Endothelial cell of umbilical vein (primary cell): ENCODE data around the gene NTRK2. TPM values are rescaled to one million over a fixed set of nuclear protein-coding genes. Genes with fewer than 3 reads are reported as not detected.
A peak's percentile ranks its signal among the peaks of the same experiment; 100 is the strongest.

ENCODE experiments used
- BruUV-seq: library from RNA; stranded (reverse); fragments of 400-500 nt; replicated peaks from 2 replicates; lab custom pipeline; 2021; lab: Mats Ljungman, UMichigan
- CTCF ChIA-PET: fragments of 300-600, 350-600 bp; sonication (Branson Sonifier 250); formaldehyde crosslinking; loops from one replicate; lab custom pipeline; 2021; ENCODE audit warnings: antibody characterized with exemption, inconsistent platforms; lab: Charles Lee
- POLR2A ChIA-PET: fragments of 300-600, 350-600 bp; sonication (Branson Sonifier 250); formaldehyde crosslinking; loops from one replicate; lab custom pipeline; 2021; ENCODE audit warnings: antibody characterized with exemption, inconsistent platforms; lab: Charles Lee
- DNase-seq: peaks from one replicate; pipeline ENCODE4 v3.0.0-alpha.2; 2011; ENCODE audit warnings: low read depth, low spot score
- FAIRE-seq: peaks from 2 replicates; lab custom pipeline; 2011; peaks lifted over from hg19 to GRCh38; lab: Jason Lieb, UNC
- H2AFZ ChIP-seq: 2 replicates; pipeline ENCODE4 v1.6.0; 2012; ENCODE audit warnings: low read depth, low read length, control low read depth, inconsistent platforms
- H3K27ac ChIP-seq: 2 replicates; pipeline ENCODE4 v1.5.1; 2011; ENCODE audit warnings: low read depth, mild to moderate bottlenecking, control low read depth, low read length, moderate library complexity; ENCODE audit not compliant: insufficient read depth
- H3K27me3 ChIP-seq, 2 experiments: 2 replicates each; pipeline versions ENCODE4 v1.6.0 to v1.6.1; 2011; ENCODE audit warnings: low read length in 2 of 2, mixed read lengths in 1 of 2; ENCODE audit not compliant: control insufficient read depth in 2 of 2, insufficient read depth in 2 of 2
- H3K36me3 ChIP-seq, 2 experiments: 2 replicates in 1 of 2; 3 replicates in 1 of 2; pipeline ENCODE4 v1.5.1; 2011; ENCODE audit warnings: low read length in 2 of 2, mild to moderate bottlenecking in 1 of 2, moderate library complexity in 1 of 2; ENCODE audit not compliant: control insufficient read depth in 2 of 2, insufficient read depth in 2 of 2; ENCODE audit errors: extremely low read depth in 1 of 2
- H3K4me1 ChIP-seq: 3 replicates; pipeline ENCODE4 v1.5.1; 2011; ENCODE audit warnings: mild to moderate bottlenecking, low read length; ENCODE audit not compliant: control insufficient read depth, insufficient read depth; ENCODE audit errors: extremely low read depth
- H3K4me2 ChIP-seq: 2 replicates; pipeline ENCODE4 v1.6.1; 2011; ENCODE audit warnings: low read length, control low read depth, mixed read lengths; ENCODE audit not compliant: insufficient read depth
- H3K4me3 ChIP-seq, 3 experiments: fragments of 200-600 bp in 1 of 3; sonication (generic), shearing (Covaris generic) in 1 of 3; replicated peaks in 1 of 3; 2 replicates each; pipeline ENCODE4 v1.5.1; 2011 to 2016; ENCODE audit warnings: control low read depth in 3 of 3, low read length in 3 of 3, mild to moderate bottlenecking in 2 of 3, inconsistent platforms in 1 of 3, low read depth in 1 of 3, moderate library complexity in 1 of 3; ENCODE audit not compliant: insufficient read depth in 1 of 3
- H3K79me2 ChIP-seq: 2 replicates; pipeline ENCODE4 v1.6.0; 2012; ENCODE audit warnings: low read length, inconsistent platforms; ENCODE audit not compliant: control insufficient read depth, insufficient read depth
- H3K9ac ChIP-seq: replicated peaks from 2 replicates; pipeline ENCODE3; 2011; ENCODE audit warnings: low read length, control low read depth; ENCODE audit not compliant: insufficient read depth; ENCODE audit errors: extremely low read depth
- H3K9me1 ChIP-seq: replicated peaks from 3 replicates; pipeline ENCODE4 v1.6.0; 2011; ENCODE audit warnings: mild to moderate bottlenecking, low read length; ENCODE audit not compliant: control insufficient read depth, insufficient read depth; ENCODE audit errors: extremely low read depth
- H3K9me3 ChIP-seq: replicated peaks from 2 replicates; pipeline ENCODE4 v1.5.1; 2012; ENCODE audit warnings: low read length, inconsistent platforms; ENCODE audit not compliant: control insufficient read depth, insufficient read depth
- H4K20me1 ChIP-seq: replicated peaks from 2 replicates; pipeline ENCODE3; 2011; ENCODE audit warnings: mild to moderate bottlenecking, low read length; ENCODE audit not compliant: control insufficient read depth, insufficient read depth; ENCODE audit errors: extremely low read depth
- CTCF ChIP-seq, 2 donors: IDR thresholded peaks; 1 replicate in 1 of 2; 2 replicates in 1 of 2; pipeline ENCODE4 v1.5.1; 2011; ENCODE audit warnings: low read length in 2 of 2, mild to moderate bottlenecking in 2 of 2, moderate library complexity in 2 of 2, control low read depth in 1 of 2, inconsistent platforms in 1 of 2, low read depth in 1 of 2; ENCODE audit not compliant: insufficient read depth in 1 of 2; ENCODE audit errors: extremely low read depth in 1 of 2
- EZH2 ChIP-seq: IDR thresholded peaks from 2 replicates; pipeline ENCODE4 v1.6.1; 2012; ENCODE audit warnings: borderline replicate concordance, low read depth, mild to moderate bottlenecking, moderate library complexity, low read length, inconsistent platforms; ENCODE audit not compliant: severe bottlenecking
- FOS ChIP-seq: IDR thresholded peaks from 2 replicates; pipeline ENCODE4 v1.6.1; 2011; ENCODE audit warnings: mild to moderate bottlenecking, low read length, moderate library complexity, borderline replicate concordance; ENCODE audit not compliant: insufficient read depth
- GATA2 ChIP-seq: IDR thresholded peaks from 2 replicates; pipeline ENCODE4 v1.7.0; 2011; ENCODE audit warnings: low read depth, mild to moderate bottlenecking, moderate library complexity, mixed read lengths, low read length; ENCODE audit not compliant: insufficient read length, insufficient read depth
- JUN ChIP-seq: IDR thresholded peaks from 2 replicates; pipeline ENCODE4 v1.6.1; 2011; ENCODE audit warnings: borderline replicate concordance, low read depth; ENCODE audit not compliant: insufficient read length, insufficient read depth
- MAX ChIP-seq: IDR thresholded peaks from 2 replicates; pipeline ENCODE4 v1.6.1; 2011; ENCODE audit not compliant: insufficient read depth, insufficient read length
- MYC ChIP-seq: IDR thresholded peaks from one replicate; pipeline ENCODE4 v1.6.1; 2011; ENCODE audit warnings: mild to moderate bottlenecking, low read depth, low read length
- POLR2A ChIP-seq: IDR thresholded peaks from 2 replicates; pipeline ENCODE4 v1.6.1; 2012; ENCODE audit warnings: low read depth, mild to moderate bottlenecking, control low read depth, low read length
- POLR2AphosphoS5 ChIP-seq: IDR thresholded peaks from 2 replicates; pipeline ENCODE4 v1.6.1; 2012; ENCODE audit warnings: low read depth, mild to moderate bottlenecking, control low read depth, low read length, moderate library complexity; ENCODE audit not compliant: insufficient read depth
- dilution Hi-C: fragments of 300-500 bp; cut with MboI; formaldehyde crosslinking; loops from one replicate; pipeline ENCODE4 v1.15.0; 2019; ENCODE audit warnings: low sequenced_read_pairs; ENCODE audit not compliant: extremely low pct_ligation_motif_present
- intact Hi-C: fragments of 100-400 bp; cut with micrococcal nuclease; formaldehyde crosslinking; loops from one replicate; pipeline ENCODE4 v1.10.0; 2022
- polyA plus RNA-seq, 4 experiments: library from polyadenylated mRNA; depleted of rRNA in 3 of 4; stranded (reverse) in 3 of 4; unstranded in 1 of 4; fragments of >200 nt; gene quantifications; 2 replicates each; pipeline versions ENCODE4 v1.2.1 to v1.2.3, GENCODE V29; 2011 to 2012; ENCODE audit warnings: missing spikeins in 1 of 4
- total RNA-seq: library from RNA; stranded (reverse); gene quantifications from 2 replicates; pipeline ENCODE4 v1.2.3, GENCODE V29; 2021

The NTRK2 gene
- total and polyA plus RNA-seq, 2 donors (not counting 3 experiments of a cell fraction or from before 2014, with no cell fraction given): 0.01 to 0.13 TPM

GRCh38 chr9:84861455-84861854, 191.9 kb downstream of the NTRK2 start:
- Histone ChIP-seq H4K20me1 (no peaks in the 10 kb centered on the region), H3K4me3 (no peak overlapping the region), H3K9me1 (no peaks in the 10 kb centered on the region), H3K9me3 (no peaks in the 10 kb centered on the region), H3K4me2 (no peak overlapping the region), H3K27me3 (no peaks in the 10 kb centered on the region), H2AFZ (no peak overlapping the region), H3K27ac (no peak overlapping the region), H3K9ac (no peak overlapping the region), H3K36me3 (no peaks in the 10 kb centered on the region), H3K4me1 (peaks cover 16% of the 10 kb centered on the region), H3K79me2 (no peaks in the 10 kb centered on the region)
- intact Hi-C loops: no loop called here
- dilution Hi-C loops: no loop called here
- BruUV-seq: no TSS peak
- no peak for FAIRE-seq
- ChIA-PET CTCF (no interaction called here), POLR2A (no interaction called here)
- DNase-seq: no peak
- TF ChIP-seq GATA2 (no peak), MAX (no peak), EZH2 (no peak)

- ChIA-PET POLR2A (no interaction called here), CTCF (interaction anchor here (1.3 to 1.5 kb wide), 2 partner anchors 10 to 748 kb away, joined by 3 to 6 read pairs; no protein-coding TSS in a partner anchor)
- H3K9ac ChIP-seq: no peak overlapping the region
- peak overlapping the region; percentile 61 for H2AFZ ChIP-seq
- FAIRE-seq: no peak
- no peaks in the 10 kb centered on the region for H3K9me1 ChIP-seq
- no peak overlapping the region for H3K4me2 ChIP-seq
- intact Hi-C loops: no loop called here
- no peak for DNase-seq
- no peak overlapping the region for H3K4me3 ChIP-seq
- TF ChIP-seq JUN (no peak), FOS (no peak), POLR2AphosphoS5 (no peak), CTCF (IDR thresholded peaks at IDR 0.05; ENCODE audit: extremely low read depth in 1 of 2, insufficient read depth in 1 of 2, low read depth in 1 of 2, low read length in 2 of 2) (no peak), GATA2 (no peak), EZH2 (no peak), MAX (no peak), MYC (no peak), POLR2A (no peak)
- H3K36me3 ChIP-seq: no peaks in the 10 kb centered on the region
- dilution Hi-C loops: no loop called here
- BruUV-seq: no TSS peak
- no peaks in the 10 kb centered on the region for H4K20me1 ChIP-seq
- no peaks in the 10 kb centered on the region for H3K9me3 ChIP-seq
- peaks cover 21% of the 10 kb centered on the region for H3K4me1 ChIP-seq
- H3K27ac ChIP-seq: peak overlapping the region; percentile 70
- no peaks in the 10 kb centered on the region for H3K79me2 ChIP-seq
- H3K27me3 ChIP-seq: no peaks in the 10 kb centered on the region
Measured at GRCh38 chr9:84862308-84862707, 192.8 kb downstream of the NTRK2 start.
